Neuronal stem cell (in vitro differentiated cells): ENCODE results near the gene EPB41L2.
"Not testable (repeated sequence)": the region's sequence is repeated elsewhere in the genome, so short reads cannot be mapped to it uniquely, and the experiment has no call there.

Experiments
- DNase-seq: peaks from one replicate; pipeline ENCODE4 v3.0.0-alpha.2; 2013; ENCODE audit warnings: low spot score
- H2AFZ ChIP-seq: one replicate; pipeline ENCODE4 v1.6.1; 2013; ENCODE audit warnings: mild to moderate bottlenecking, low read length, inconsistent platforms
- H2AK5ac ChIP-seq: 2 replicates; pipeline ENCODE4 v1.6.1; 2013; ENCODE audit warnings: low read depth, mild to moderate bottlenecking, inconsistent platforms, low read length, moderate library complexity, mixed read lengths
- H2BK120ac ChIP-seq: 2 replicates; pipeline ENCODE4 v1.6.1; 2013; ENCODE audit warnings: low read depth, mild to moderate bottlenecking, inconsistent platforms, low read length, moderate library complexity, mixed read lengths
- H2BK12ac ChIP-seq: one replicate; pipeline ENCODE4 v1.6.1; 2013; ENCODE audit warnings: low read length, inconsistent platforms
- H2BK15ac ChIP-seq: 2 replicates; pipeline ENCODE4 v1.6.1; 2013; ENCODE audit warnings: mild to moderate bottlenecking, low read length, inconsistent platforms, mixed read lengths
- H2BK5ac ChIP-seq: one replicate; pipeline ENCODE4 v1.6.1; 2013; ENCODE audit warnings: inconsistent platforms, mild to moderate bottlenecking, low read length, moderate library complexity
- H3K14ac ChIP-seq: one replicate; pipeline ENCODE4 v1.6.1; 2013; ENCODE audit warnings: low read length, inconsistent platforms
- H3K18ac ChIP-seq: 2 replicates; pipeline ENCODE4 v1.6.1; 2013; ENCODE audit warnings: low read length, inconsistent platforms
- H3K23ac ChIP-seq: 2 replicates; pipeline ENCODE4 v1.6.1; 2013; ENCODE audit warnings: low read depth, mild to moderate bottlenecking, mixed read lengths, low read length, inconsistent platforms; ENCODE audit not compliant: poor library complexity
- H3K27ac ChIP-seq: replicated peaks from 3 replicates; pipeline ENCODE4 v1.5.1; 2013; ENCODE audit warnings: low read length, inconsistent platforms
- H3K27me3 ChIP-seq, 3 experiments: 2 replicates each; pipeline ENCODE4 v1.6.1; 2013; ENCODE audit warnings: low read length in 3 of 3, mild to moderate bottlenecking in 2 of 3, inconsistent platforms in 1 of 3, low read depth in 1 of 3, mixed read lengths in 1 of 3, moderate library complexity in 1 of 3; ENCODE audit not compliant: control insufficient read depth in 3 of 3, insufficient read depth in 3 of 3
- H3K36me3 ChIP-seq, 2 donors: replicated peaks in 1 of 2; 2 replicates each; pipeline ENCODE4 v1.6.1; 2013; ENCODE audit warnings: low read length in 2 of 2; ENCODE audit not compliant: control insufficient read depth in 2 of 2, insufficient read depth in 2 of 2
- H3K4ac ChIP-seq: 2 replicates; pipeline ENCODE4 v1.6.1; 2013; ENCODE audit warnings: inconsistent platforms, mild to moderate bottlenecking, low read length, moderate library complexity
- H3K4me1 ChIP-seq, 2 donors: 1 replicate in 1 of 2; 2 replicates in 1 of 2; pipeline ENCODE4 v1.6.1; 2013; ENCODE audit warnings: low read length in 2 of 2, low read depth in 1 of 2; ENCODE audit not compliant: control insufficient read depth in 2 of 2, insufficient read depth in 1 of 2
- H3K4me2 ChIP-seq: one replicate; pipeline ENCODE4 v1.6.1; 2013; ENCODE audit warnings: mild to moderate bottlenecking, low read length, inconsistent platforms; ENCODE audit not compliant: insufficient read depth, poor library complexity, severe bottlenecking
- H3K4me3 ChIP-seq, 2 donors: 2 replicates each; pipeline ENCODE4 v1.5.1; 2013; ENCODE audit warnings: low read length in 2 of 2, mild to moderate bottlenecking in 2 of 2, inconsistent platforms in 1 of 2, moderate library complexity in 1 of 2
- H3K79me1 ChIP-seq: one replicate; pipeline ENCODE4 v1.6.1; 2013; ENCODE audit warnings: low read depth, mild to moderate bottlenecking, inconsistent platforms, low read length, moderate library complexity
- H3K9ac ChIP-seq: one replicate; pipeline ENCODE4 v1.6.1; 2013; ENCODE audit warnings: mild to moderate bottlenecking, low read depth, low read length, inconsistent platforms; ENCODE audit not compliant: poor library complexity
- H3K9me3 ChIP-seq, 2 donors: replicated peaks in 1 of 2; 2 replicates each; pipeline versions ENCODE3 to v1.6.1; 2013; ENCODE audit warnings: low read length in 2 of 2, mild to moderate bottlenecking in 2 of 2, inconsistent platforms in 1 of 2, low read depth in 1 of 2, mixed read lengths in 1 of 2, moderate library complexity in 1 of 2; ENCODE audit not compliant: control insufficient read depth in 2 of 2, insufficient read depth in 1 of 2
- H4K8ac ChIP-seq: one replicate; pipeline ENCODE4 v1.6.1; 2013; ENCODE audit warnings: low read depth, mild to moderate bottlenecking, inconsistent platforms, low read length, moderate library complexity
- H4K91ac ChIP-seq: one replicate; pipeline ENCODE4 v1.6.1; 2013; ENCODE audit warnings: low read length, low read depth, mild to moderate bottlenecking, inconsistent platforms; ENCODE audit not compliant: poor library complexity
- WGBS, 2 donors: extraction: QIAGEN DNeasy Blood & Tissue Kit; methylation state at CpG; one replicate each; pipeline ENCODE4 v1.1.7; 2013; ENCODE audit warnings: missing lambda C conversion rate in 2 of 2, mixed read lengths in 1 of 2; ENCODE audit not compliant: insufficient read length in 2 of 2, insufficient replicate concordance in 1 of 2; ENCODE audit errors: extremely low coverage in 2 of 2; 5-methylcytosine and 5-hydroxymethylcytosine counted together

Gene EPB41L2

GRCh38 chr6:131013495-131013894 lies 49.5 kb downstream of the EPB41L2 start:
- Histone ChIP-seq H3K27me3 (no peaks in the 10 kb centered on the region), H2BK15ac (no peak overlapping the region)

GRCh38 chr6:131009790-131010189 lies 53.3 kb downstream of the EPB41L2 start:
- H3K18ac ChIP-seq, result no peak overlapping the region
- peaks cover 0 to 2% of the 10 kb centered on the region in 2 donors for H3K36me3 ChIP-seq
- no peak overlapping the region for H3K4me2 ChIP-seq
- no peak overlapping the region for H2BK12ac ChIP-seq
- H2BK120ac ChIP-seq, result no peak overlapping the region
- no peak overlapping the region for H4K8ac ChIP-seq
- no peaks in the 10 kb centered on the region for H3K27me3 ChIP-seq
- no peak overlapping the region for H3K9ac ChIP-seq
- H4K91ac ChIP-seq, result no peak overlapping the region
- WGBS, 2 donors, result no CpG with 5 or more reads among the region's 2 CpGs
- H3K4me1 ChIP-seq, result peaks cover 0 to 9% of the 10 kb centered on the region in 2 donors
- H2BK5ac ChIP-seq, result no peak overlapping the region
- no peak overlapping the region for H3K23ac ChIP-seq
- no peak overlapping the region for H3K4me3 ChIP-seq
- no peak overlapping the region for H3K27ac ChIP-seq
- peaks cover 10 to 26% of the 10 kb centered on the region in 2 donors for H3K9me3 ChIP-seq
- H2AK5ac ChIP-seq, result no peak overlapping the region
- no peak overlapping the region for H2AFZ ChIP-seq
- DNase-seq, result no peak
- peaks cover 2% of the 10 kb centered on the region for H3K79me1 ChIP-seq
- H2BK15ac ChIP-seq, result no peak overlapping the region
- H3K4ac ChIP-seq, result no peak overlapping the region
- H3K14ac ChIP-seq, result no peak overlapping the region

More at GRCh38 chr6:131013495-131013894, 49.5 kb downstream of the EPB41L2 start:
- Histone ChIP-seq H3K27ac (no peak overlapping the region), H2BK12ac (no peak overlapping the region), H3K79me1 (peaks cover 2% of the 10 kb centered on the region), H3K4ac (no peak overlapping the region), H3K23ac (no peak overlapping the region), H3K4me3 (no peak overlapping the region), H4K91ac (no peak overlapping the region), H3K14ac (no peak overlapping the region), H2AK5ac (no peak overlapping the region), H3K18ac (no peak overlapping the region), H3K9ac (no peak overlapping the region), H3K4me2 (no peak overlapping the region), H3K9me3 (peaks cover under 1 to 6% of the 10 kb centered on the region in 2 donors), H3K36me3 (peaks cover 0 to 2% of the 10 kb centered on the region in 2 donors), H3K4me1 (peaks cover 0 to 12% of the 10 kb centered on the region in 2 donors), H2BK5ac (no peak overlapping the region), H2BK120ac (no peak overlapping the region), H2AFZ (no peak overlapping the region), H4K8ac (no peak overlapping the region)
- DNase-seq, result no peak
- no CpG with 5 or more reads among the region's 2 CpGs for WGBS, 2 donors

DNA sequence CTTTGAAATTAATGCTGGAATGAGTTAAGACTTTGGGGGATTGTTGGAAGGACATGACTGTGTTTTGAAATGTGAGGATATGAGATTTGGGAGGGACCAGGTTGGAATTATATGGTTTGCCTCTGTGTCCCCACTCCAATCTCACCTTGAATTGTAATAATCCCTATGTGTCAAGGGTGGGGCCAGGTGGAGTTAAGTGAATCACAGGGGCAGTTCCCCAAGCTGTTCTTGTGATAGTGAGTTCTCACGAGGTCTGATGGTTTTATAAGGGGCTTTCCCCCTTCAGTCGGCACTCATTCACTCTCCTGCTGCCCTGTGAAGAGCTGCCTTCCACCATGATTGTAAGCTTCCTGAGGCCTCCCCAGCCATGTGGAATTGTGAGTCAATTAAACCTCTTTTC lies 54.1 kb downstream of the EPB41L2 start:
- H3K27me3 ChIP-seq, H2BK15ac ChIP-seq, H3K9ac ChIP-seq, H2AK5ac ChIP-seq, H3K4me1 ChIP-seq, H3K4ac ChIP-seq, H3K4me2 ChIP-seq, H2AFZ ChIP-seq, H3K4me3 ChIP-seq, H2BK5ac ChIP-seq, H3K14ac ChIP-seq, H4K8ac ChIP-seq, H2BK120ac ChIP-seq, H3K18ac ChIP-seq, H3K27ac ChIP-seq, H3K36me3 ChIP-seq, H4K91ac ChIP-seq, H2BK12ac ChIP-seq, DNase-seq, H3K79me1 ChIP-seq, H3K23ac ChIP-seq: not testable (repeated sequence)
- H3K9me3 ChIP-seq, result peaks cover 10 to 26% of the 10 kb centered on the region in 2 donors
- WGBS, 2 donors, result no CpG with 5 or more reads among the region's 2 CpGs

DNA sequence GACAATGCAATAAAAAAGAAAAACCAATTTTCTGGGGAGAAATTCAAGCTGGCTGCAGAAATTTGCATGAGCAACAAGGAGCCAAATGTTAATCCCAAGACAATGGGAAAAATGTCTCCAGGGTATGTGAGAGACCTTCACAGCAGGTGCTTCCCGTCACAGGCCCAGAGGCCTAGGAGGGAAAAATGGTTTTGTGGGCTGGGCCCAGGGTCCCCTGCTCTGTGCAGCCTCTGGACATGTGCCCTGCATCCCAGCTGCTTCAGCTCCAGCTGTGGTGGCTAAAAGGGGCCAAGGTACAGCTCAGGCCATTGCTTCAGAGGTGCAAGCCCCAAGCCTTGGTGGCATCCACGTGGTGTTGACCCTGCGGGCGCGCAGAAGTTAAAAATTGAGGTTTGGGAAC lies 55.1 kb downstream of the EPB41L2 start:
- no CpG with 5 or more reads among the region's 5 CpGs for WGBS, 2 donors
- not testable (repeated sequence) for H3K27me3 ChIP-seq, DNase-seq, H3K36me3 ChIP-seq, H3K4me3 ChIP-seq, H2AFZ ChIP-seq, H2BK15ac ChIP-seq, H3K79me1 ChIP-seq, H3K4me2 ChIP-seq, H3K14ac ChIP-seq, H3K4me1 ChIP-seq, H3K9ac ChIP-seq, H4K91ac ChIP-seq, H2AK5ac ChIP-seq, H3K18ac ChIP-seq, H2BK12ac ChIP-seq, H3K4ac ChIP-seq, H2BK5ac ChIP-seq, H3K23ac ChIP-seq, H3K27ac ChIP-seq, H2BK120ac ChIP-seq, H4K8ac ChIP-seq
- peaks cover 10 to 26% of the 10 kb centered on the region in 2 donors for H3K9me3 ChIP-seq
